Naive thymus-derived CD4-positive, alpha-beta T cell (primary cell): ENCODE data around the gene ING3. TPM values are rescaled to one million over a fixed set of nuclear protein-coding genes. Genes with fewer than 3 reads are reported as not detected.

ENCODE experiments used
- ATAC-seq: fragments of 150-1000 bp; cut with Tn5 transposase; 2 replicates; pipeline ENCODE4 v1.10.0; 2021; ENCODE audit warnings: mild to moderate bottlenecking, moderate library complexity
- CTCF ChIA-PET: fragments of 350-600 bp; sonication (Branson Sonifier 250); formaldehyde crosslinking; loops from one replicate; lab custom pipeline; 2021; ENCODE audit warnings: antibody characterized with exemption; lab: Charles Lee
- POLR2A ChIA-PET: fragments of 350-600 bp; sonication (Branson Sonifier 250); formaldehyde crosslinking; loops from one replicate; lab custom pipeline; 2021; ENCODE audit warnings: antibody characterized with exemption, inconsistent platforms; lab: Charles Lee
- DNase-seq, 9 donors: peaks; one replicate each; pipeline versions ENCODE4 v3.0.0 to v3.0.0-alpha.2; 2020 to 2022; ENCODE audit warnings: mixed read lengths in 1 of 9
- H3K27ac ChIP-seq: one replicate; pipeline ENCODE4 v1.7.0; 2013; ENCODE audit warnings: mild to moderate bottlenecking, low read depth, low read length, moderate library complexity
- H3K27me3 ChIP-seq, 2 donors: one replicate each; pipeline ENCODE4 v1.7.0; 2013; ENCODE audit warnings: low read length in 2 of 2, mild to moderate bottlenecking in 2 of 2, moderate library complexity in 2 of 2; ENCODE audit not compliant: control insufficient read depth in 2 of 2, insufficient read depth in 2 of 2
- H3K36me3 ChIP-seq, 3 experiments: 1 replicate in 2 of 3; 2 replicates in 1 of 3; pipeline ENCODE4 v1.7.0; 2013; ENCODE audit warnings: low read length in 3 of 3, mild to moderate bottlenecking in 3 of 3, moderate library complexity in 1 of 3; ENCODE audit not compliant: insufficient read depth in 3 of 3, control insufficient read depth in 2 of 3
- H3K4me1 ChIP-seq, 2 donors: one replicate each; pipeline ENCODE4 v1.7.0; 2013; ENCODE audit warnings: low read length in 2 of 2, mild to moderate bottlenecking in 2 of 2, moderate library complexity in 1 of 2; ENCODE audit not compliant: control insufficient read depth in 2 of 2, insufficient read depth in 2 of 2
- H3K4me3 ChIP-seq: 2 replicates; pipeline ENCODE4 v1.7.0; 2013; ENCODE audit warnings: mild to moderate bottlenecking, low read length
- H3K9me3 ChIP-seq, 3 experiments: 1 replicate in 2 of 3; 2 replicates in 1 of 3; pipeline ENCODE4 v1.7.0; 2013; ENCODE audit warnings: low read length in 3 of 3; ENCODE audit not compliant: control insufficient read depth in 2 of 3
- H3K27ac Mint-ChIP-seq, 9 donors: one replicate each; pipeline ENCODE4 v1.8.0; 2020 to 2022; ENCODE audit warnings: mixed read lengths in 9 of 9, mild to moderate bottlenecking in 8 of 9, moderate library complexity in 5 of 9, inconsistent platforms in 2 of 9
- H3K27me3 Mint-ChIP-seq, 5 donors: one replicate each; pipeline ENCODE4 v1.8.0; 2021 to 2022; ENCODE audit warnings: mixed read lengths in 5 of 5, mild to moderate bottlenecking in 1 of 5
- H3K36me3 Mint-ChIP-seq, 5 donors: one replicate each; pipeline ENCODE4 v1.8.0; 2020 to 2022; ENCODE audit warnings: mixed read lengths in 5 of 5, mild to moderate bottlenecking in 3 of 5, inconsistent platforms in 1 of 5
- H3K4me1 Mint-ChIP-seq, 7 donors: one replicate each; pipeline ENCODE4 v1.8.0; 2020 to 2022; ENCODE audit warnings: mixed read lengths in 7 of 7, mild to moderate bottlenecking in 3 of 7, inconsistent platforms in 1 of 7
- H3K4me3 Mint-ChIP-seq, 10 donors: one replicate each; pipeline ENCODE4 v1.8.0; 2020 to 2022; ENCODE audit warnings: mild to moderate bottlenecking in 10 of 10, mixed read lengths in 10 of 10, moderate library complexity in 6 of 10, inconsistent platforms in 2 of 10
- H3K9me3 Mint-ChIP-seq, 11 donors: one replicate each; pipeline ENCODE4 v1.8.0; 2020 to 2022; ENCODE audit warnings: mixed read lengths in 11 of 11, mild to moderate bottlenecking in 4 of 11, inconsistent platforms in 1 of 11, moderate library complexity in 1 of 11
- intact Hi-C, 2 donors: fragments of 100-400 bp; cut with micrococcal nuclease; formaldehyde crosslinking; loops; one replicate each; pipeline ENCODE4 v1.15.1; 2023
- polyA plus RNA-seq, 2 donors: library from polyadenylated mRNA; unstranded; fragments of 300-500 nt; fragmentation: Illumina TruSeq; gene quantifications; one replicate each; pipeline ENCODE4 v1.2.3, GENCODE V29; 2021
- total RNA-seq, 6 experiments: library from RNA in 5 of 6; stranded (reverse) in 5 of 6; gene quantifications; 1 replicate in 5 of 6; 2 replicates in 1 of 6; pipeline ENCODE4 v1.2.3 and lab custom pipeline; 2021 to 2026

Gene ING3, protein sequence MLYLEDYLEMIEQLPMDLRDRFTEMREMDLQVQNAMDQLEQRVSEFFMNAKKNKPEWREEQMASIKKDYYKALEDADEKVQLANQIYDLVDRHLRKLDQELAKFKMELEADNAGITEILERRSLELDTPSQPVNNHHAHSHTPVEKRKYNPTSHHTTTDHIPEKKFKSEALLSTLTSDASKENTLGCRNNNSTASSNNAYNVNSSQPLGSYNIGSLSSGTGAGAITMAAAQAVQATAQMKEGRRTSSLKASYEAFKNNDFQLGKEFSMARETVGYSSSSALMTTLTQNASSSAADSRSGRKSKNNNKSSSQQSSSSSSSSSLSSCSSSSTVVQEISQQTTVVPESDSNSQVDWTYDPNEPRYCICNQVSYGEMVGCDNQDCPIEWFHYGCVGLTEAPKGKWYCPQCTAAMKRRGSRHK
- total RNA-seq (10 to 100 TPM; 26.4 to 36.1 (median 27.7) TPM), polyA plus RNA-seq (10 to 100 TPM; 29.9 to 35.8 TPM), total RNA-seq (lab: John Stamatoyannopoulos, UW) (42.3 reads per million, percentile 67 among the genes with 10 or more reads in this experiment)

DNA sequence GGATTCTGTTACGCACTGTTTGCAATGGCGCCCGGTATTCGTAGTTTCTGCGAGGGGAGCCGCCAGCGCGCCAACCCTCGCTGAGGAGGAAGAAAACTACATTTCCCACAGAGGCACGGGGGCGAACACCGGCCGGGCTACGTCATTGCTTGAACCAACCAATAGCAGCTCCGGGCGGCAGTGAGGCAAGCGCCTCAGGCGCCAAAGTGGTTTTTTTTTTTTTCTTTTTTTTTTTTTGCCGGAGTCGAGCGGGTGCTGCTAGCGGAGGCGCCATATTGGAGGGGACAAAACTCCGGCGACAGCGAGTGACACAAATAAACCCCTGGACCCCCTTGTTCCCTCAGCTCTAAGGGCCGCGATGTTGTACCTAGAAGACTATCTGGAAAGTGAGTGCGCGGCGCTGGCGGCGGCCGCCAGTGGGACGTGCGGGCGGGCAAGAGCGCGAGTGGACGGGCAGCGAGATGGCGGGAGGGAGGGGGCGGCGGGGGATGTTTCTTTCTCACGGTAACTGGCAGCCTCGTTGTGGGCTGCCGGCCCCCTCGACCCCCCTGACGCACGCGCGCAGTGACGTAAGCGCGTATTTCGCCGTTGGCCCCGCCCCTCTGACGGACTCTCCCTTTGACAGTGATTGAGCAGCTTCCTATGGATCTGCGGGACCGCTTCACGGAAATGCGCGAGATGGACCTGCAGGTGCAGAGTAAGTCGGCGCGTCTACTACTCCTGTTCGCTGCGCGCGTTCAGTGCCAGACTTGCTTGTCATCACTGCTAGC lies at the start of gene ING3:
TSS of gene ING3 (plus strand) at position 239 of the 770 bp plus-strand sequence. CDS start at position 359, 120 bp downstream.
- CTCF ChIA-PET: interaction anchor here (0.7 to 1.0 kb wide), 2 partner anchors 29 to 131 kb away, joined by 4 to 5 read pairs; no protein-coding TSS in a partner anchor
- Histone ChIP-seq H3K27ac (peak within 1 kb of the TSS; percentile 94), H3K4me3 (peak within 1 kb of the TSS; percentile 80), H3K4me1 (peaks cover 5 to 9% of the 10 kb centered on the region in 2 donors), H3K27me3 (no peaks in the 10 kb centered on the region), H3K9me3 (no peaks in the 10 kb centered on the region), H3K36me3 (peaks cover 0 to 7% (median 6%) of the 10 kb centered on the region in 3 experiments)
- Mint-ChIP-seq H3K27me3 (peaks cover 12 to 20% (median 15%) of the 10 kb centered on the region in 5 donors), H3K4me3 (peak within 1 kb of the TSS; percentile 81 to 99 (median 96)), H3K27ac (peak within 1 kb of the TSS; percentile 96 to 99 (median 98)), H3K4me1 (peaks cover 14 to 34% (median 25%) of the 10 kb centered on the region in 7 donors), H3K9me3 (peaks cover 0 to 8% (median 0%) of the 10 kb centered on the region in 11 donors), H3K36me3 (peaks cover 0 to 13% (median 3%) of the 10 kb centered on the region in 5 donors)
- DNase-seq: peak; percentile 97 to 99 (median 98)
- POLR2A ChIA-PET: interaction anchor here (0.6 to 1.4 kb wide), 10 partner anchors 11 to 507 kb away, joined by 3 to 6 read pairs (median 3); no protein-coding TSS in a partner anchor
- peak; percentile 93 for ATAC-seq
- intact Hi-C loops: loop anchor here (1.0 to 10.0 kb wide), 8 partner anchors 37 to 580 kb away; no protein-coding TSS in a partner anchor

DNA sequence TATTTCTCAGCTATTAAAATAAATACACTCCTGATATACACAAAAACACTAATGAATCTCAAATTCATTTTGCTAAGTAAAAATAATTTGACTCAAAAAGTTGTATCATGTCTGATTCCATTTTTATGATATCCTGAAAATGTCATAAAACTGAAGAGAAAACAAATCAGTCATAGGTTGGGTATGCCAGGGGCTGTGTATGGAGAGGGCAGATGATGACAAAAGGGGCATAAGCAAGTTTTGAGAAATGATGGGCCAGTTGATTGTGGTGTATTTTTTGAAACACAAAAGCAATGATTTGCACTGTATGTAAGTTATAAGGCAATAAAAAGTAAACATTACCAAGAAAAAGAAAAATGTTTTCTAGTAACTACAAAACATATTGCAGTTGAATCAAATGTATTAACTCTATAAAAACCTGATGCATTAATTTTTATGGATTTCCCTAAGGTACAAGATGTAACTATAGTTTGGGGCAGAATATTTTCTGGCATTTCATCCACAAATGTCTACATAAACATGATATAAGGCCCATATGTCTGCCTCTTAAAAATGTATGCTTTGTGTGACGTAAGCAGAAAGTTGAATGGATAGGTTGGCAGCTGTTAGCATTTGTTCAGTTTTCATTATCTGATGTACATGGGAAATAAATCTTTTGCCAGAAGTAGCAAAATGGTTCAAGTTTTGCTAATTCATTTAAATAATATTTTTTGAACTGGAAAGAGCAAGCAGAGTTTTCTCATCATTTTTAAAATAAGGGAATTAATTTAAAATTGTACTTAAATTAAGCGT lies 35.1 kb upstream of the ING3 start:
- no peaks in the 10 kb centered on the region for H3K36me3 Mint-ChIP-seq
- peaks cover 0 to 23% (median 7%) of the 10 kb centered on the region in 5 donors for H3K27me3 Mint-ChIP-seq
- DNase-seq: no peak

DNA sequence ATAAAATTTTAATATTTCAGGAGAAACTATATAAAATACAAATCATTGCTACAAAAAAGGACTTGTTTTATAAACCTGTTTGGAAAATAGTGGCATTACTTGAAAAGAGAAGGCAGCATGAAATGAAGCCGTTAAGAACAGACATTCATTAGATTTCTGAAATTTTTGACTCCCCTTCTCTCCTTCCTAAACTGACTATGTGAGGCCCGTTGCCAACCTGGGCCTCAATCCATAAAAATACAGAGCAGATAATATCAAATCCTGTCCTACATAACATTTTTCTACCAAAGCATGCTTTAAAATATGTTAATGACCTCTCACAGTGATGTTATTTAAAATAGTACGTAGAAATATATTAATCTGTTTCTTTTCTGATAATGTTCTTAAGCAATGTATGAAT lies 34.5 kb upstream of the ING3 start:
- Mint-ChIP-seq H3K9me3 (peaks cover 0 to 8% (median 2%) of the 10 kb centered on the region in 11 donors), H3K4me3 (no peak overlapping the region), H3K4me1 (no peaks in the 10 kb centered on the region), H3K27me3 (peaks cover 0 to 22% (median 7%) of the 10 kb centered on the region in 5 donors), H3K27ac (no peak overlapping the region), H3K36me3 (no peaks in the 10 kb centered on the region)
- H3K4me3 ChIP-seq: no peak overlapping the region
- no peaks in the 10 kb centered on the region for H3K9me3 ChIP-seq
- no peaks in the 10 kb centered on the region for H3K4me1 ChIP-seq
- CTCF ChIA-PET: no interaction called here
- H3K27me3 ChIP-seq: no peaks in the 10 kb centered on the region
- no peak for DNase-seq
- H3K36me3 ChIP-seq: no peaks in the 10 kb centered on the region
- H3K27ac ChIP-seq: no peak overlapping the region
- intact Hi-C loops: no loop called here
- POLR2A ChIA-PET: no interaction called here
- ATAC-seq: no peak

More for the DNA sequence above, 35.1 kb upstream of the ING3 start:
- Mint-ChIP-seq H3K27ac (no peak overlapping the region), H3K4me3 (no peak overlapping the region), H3K4me1 (no peaks in the 10 kb centered on the region), H3K9me3 (peaks cover 0 to 8% (median 2%) of the 10 kb centered on the region in 11 donors)
- no peaks in the 10 kb centered on the region for H3K27me3 ChIP-seq
- ChIA-PET CTCF (no interaction called here), POLR2A (interaction anchor here (0.5 kb wide), 1 partner anchor 35 kb away, joined by 3 read pairs; the partner anchor contains the start of gene ING3)
- intact Hi-C loops: no loop called here
- no peak overlapping the region for H3K4me3 ChIP-seq
- H3K36me3 ChIP-seq: no peaks in the 10 kb centered on the region
- no peak for ATAC-seq
- no peak overlapping the region for H3K27ac ChIP-seq
- no peaks in the 10 kb centered on the region for H3K9me3 ChIP-seq
- no peaks in the 10 kb centered on the region for H3K4me1 ChIP-seq

DNA sequence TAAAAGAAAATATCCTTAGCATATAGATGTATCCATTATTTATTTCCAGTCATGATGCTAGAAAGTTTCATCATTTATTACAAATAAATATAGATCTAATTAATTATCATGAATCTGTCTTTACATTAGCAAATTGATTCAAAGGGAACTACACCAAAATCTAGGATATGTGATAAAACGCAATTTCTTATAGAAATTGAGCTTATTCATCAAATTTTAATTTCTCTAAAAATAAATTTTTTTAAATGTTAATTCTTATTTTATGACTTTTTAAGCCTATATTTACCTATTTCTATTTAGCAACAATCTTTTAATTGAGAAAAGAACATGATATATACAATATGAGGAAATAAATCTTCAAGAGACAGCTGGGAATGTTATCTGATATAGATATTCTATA lies 34.0 kb upstream of the ING3 start:
- H3K4me1 ChIP-seq: no peaks in the 10 kb centered on the region
- POLR2A ChIA-PET: no interaction called here
- peaks cover 0 to 8% (median 2%) of the 10 kb centered on the region in 11 donors for H3K9me3 Mint-ChIP-seq
- no peaks in the 10 kb centered on the region for H3K36me3 ChIP-seq
- no peak overlapping the region for H3K4me3 Mint-ChIP-seq
- H3K27me3 Mint-ChIP-seq: peaks cover 0 to 22% (median 7%) of the 10 kb centered on the region in 5 donors
- H3K9me3 ChIP-seq: no peaks in the 10 kb centered on the region
- no peaks in the 10 kb centered on the region for H3K4me1 Mint-ChIP-seq
- intact Hi-C loops: no loop called here
- DNase-seq (no peak), ATAC-seq (no peak)
- H3K27ac ChIP-seq: no peak overlapping the region
- no peaks in the 10 kb centered on the region for H3K27me3 ChIP-seq
- H3K4me3 ChIP-seq: no peak overlapping the region
- no peak overlapping the region for H3K27ac Mint-ChIP-seq
- no peaks in the 10 kb centered on the region for H3K36me3 Mint-ChIP-seq
- CTCF ChIA-PET: no interaction called here

DNA sequence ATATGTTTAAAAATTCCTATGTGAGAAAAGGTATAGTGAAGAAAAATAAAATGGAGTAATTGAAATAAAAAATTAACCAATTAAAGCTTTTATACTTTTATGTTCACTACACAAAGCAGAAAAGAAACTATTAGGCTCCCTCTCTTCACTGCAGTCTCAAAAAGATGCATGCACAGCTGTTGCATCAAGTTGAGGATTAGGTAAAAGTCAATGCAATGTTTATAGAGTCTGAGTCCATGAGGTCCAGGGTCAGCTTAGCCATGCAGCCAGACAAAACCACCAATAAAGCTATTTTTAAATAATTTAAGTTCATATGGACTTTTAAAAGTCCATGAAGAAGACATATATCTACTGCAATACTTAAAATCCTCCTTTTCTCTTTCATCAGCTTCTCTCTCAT lies 31.1 kb upstream of the ING3 start:
- H3K9me3 ChIP-seq: no peaks in the 10 kb centered on the region
- H3K4me3 ChIP-seq: no peak overlapping the region
- H3K4me3 Mint-ChIP-seq: no peak overlapping the region
- POLR2A ChIA-PET: no interaction called here
- H3K27ac Mint-ChIP-seq: no peak overlapping the region
- no peaks in the 10 kb centered on the region for H3K36me3 ChIP-seq
- CTCF ChIA-PET: no interaction called here
- H3K4me1 Mint-ChIP-seq: no peaks in the 10 kb centered on the region
- ATAC-seq (no peak), DNase-seq (no peak)
- no peak overlapping the region for H3K27ac ChIP-seq
- H3K9me3 Mint-ChIP-seq: no peaks in the 10 kb centered on the region
- no peaks in the 10 kb centered on the region for H3K27me3 ChIP-seq
- H3K36me3 Mint-ChIP-seq: no peaks in the 10 kb centered on the region
- intact Hi-C loops: no loop called here
- no peaks in the 10 kb centered on the region for H3K4me1 ChIP-seq
- peaks cover 4 to 17% (median 9%) of the 10 kb centered on the region in 5 donors for H3K27me3 Mint-ChIP-seq

DNA sequence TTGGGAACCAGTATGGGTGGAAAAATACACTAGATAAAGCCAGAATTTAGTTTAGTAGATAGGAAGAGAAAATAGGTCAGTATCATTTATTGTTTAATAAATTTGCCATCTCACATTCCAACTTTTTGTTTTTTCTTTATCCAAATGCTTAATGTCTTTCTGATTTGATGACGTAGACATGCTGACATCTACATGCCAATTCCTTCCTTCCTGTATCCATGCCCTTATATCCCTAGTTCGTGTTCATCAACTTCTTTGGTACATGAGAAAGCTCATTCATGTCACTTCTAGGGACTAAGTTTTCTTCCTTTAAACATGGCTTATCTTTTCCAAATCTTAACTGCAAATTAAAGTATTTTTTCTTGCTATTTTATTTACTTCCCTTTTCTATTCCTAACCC lies 30.5 kb upstream of the ING3 start:
- DNase-seq (no peak), ATAC-seq (no peak)
- Mint-ChIP-seq H3K4me1 (no peaks in the 10 kb centered on the region), H3K27ac (no peak overlapping the region), H3K36me3 (no peaks in the 10 kb centered on the region), H3K4me3 (no peak overlapping the region), H3K27me3 (peaks cover 10 to 22% (median 15%) of the 10 kb centered on the region in 5 donors), H3K9me3 (no peaks in the 10 kb centered on the region)
- Histone ChIP-seq H3K36me3 (no peaks in the 10 kb centered on the region), H3K4me1 (no peaks in the 10 kb centered on the region), H3K9me3 (no peaks in the 10 kb centered on the region), H3K27ac (no peak overlapping the region), H3K27me3 (no peaks in the 10 kb centered on the region), H3K4me3 (no peak overlapping the region)
- intact Hi-C loops: no loop called here
- ChIA-PET POLR2A (interaction anchor here (0.7 kb wide), 1 partner anchor 38 kb away, joined by 3 read pairs; no protein-coding TSS in a partner anchor), CTCF (no interaction called here)
